ENCODE data around the gene SLC39A10.

Gene SLC39A10

GRCh38 chr2:195709901-195710806 is 53.1 kb downstream of the SLC39A10 start:
- DNase-seq = no peak
- no peaks in the 10 kb centered on the region for H3K27me3 ChIP-seq (replicated peaks; ENCODE audit: control insufficient read depth, insufficient read depth, low read length, poor library complexity, severe bottlenecking)

GRCh38 chr2:195711478-195711877 is 54.5 kb downstream of the SLC39A10 start:
- DNase-seq = no peak
- H3K36me3 ChIP-seq (ENCODE audit: control insufficient read depth, insufficient read depth, low read length) = peaks cover 30% of the 10 kb centered on the region

More at GRCh38 chr2:195709901-195710806, 53.1 kb downstream of the SLC39A10 start:
- H3K4me1 ChIP-seq (ENCODE audit: control insufficient read depth, insufficient read depth, low read length, poor library complexity, severe bottlenecking) = no peaks in the 10 kb centered on the region
- H3K36me3 ChIP-seq (ENCODE audit: control insufficient read depth, insufficient read depth, low read length) = peaks cover 24% of the 10 kb centered on the region
- no peaks in the 10 kb centered on the region for H3K9me3 ChIP-seq (ENCODE audit: control insufficient read depth, low read length)
- H3K27ac ChIP-seq (ENCODE audit: insufficient read depth, low read length, poor library complexity, severe bottlenecking) = no peak overlapping the region
- H3K4me3 ChIP-seq (ENCODE audit: insufficient read depth, low read depth, low read length, poor library complexity, severe bottlenecking) = no peak overlapping the region

DNA sequence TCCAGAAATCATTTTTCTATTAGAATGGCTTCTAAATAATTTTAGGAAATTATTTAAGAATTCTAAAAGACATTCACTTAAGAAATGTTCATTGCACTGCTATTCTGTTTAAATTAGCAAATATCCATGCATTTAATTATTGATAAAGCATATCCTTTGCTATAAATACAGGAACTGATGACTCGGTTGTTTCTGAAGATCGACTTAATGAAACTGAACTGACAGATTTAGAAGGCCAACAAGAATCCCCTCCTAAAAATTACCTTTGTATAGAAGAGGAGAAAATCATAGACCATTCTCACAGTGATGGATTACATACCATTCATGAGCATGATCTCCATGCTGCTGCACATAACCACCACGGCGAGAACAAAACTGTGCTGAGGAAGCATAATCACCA is 59.4 kb downstream of the SLC39A10 start:
- H3K27me3 ChIP-seq (replicated peaks; ENCODE audit: control insufficient read depth, insufficient read depth, low read length, poor library complexity, severe bottlenecking) = no peaks in the 10 kb centered on the region
- H3K4me3 ChIP-seq (ENCODE audit: insufficient read depth, low read depth, low read length, poor library complexity, severe bottlenecking) = no peak overlapping the region
- DNase-seq = no peak
- no peaks in the 10 kb centered on the region for H3K4me1 ChIP-seq (ENCODE audit: control insufficient read depth, insufficient read depth, low read length, poor library complexity, severe bottlenecking)
- H3K36me3 ChIP-seq (ENCODE audit: control insufficient read depth, insufficient read depth, low read length) = peaks cover 33% of the 10 kb centered on the region
- no peaks in the 10 kb centered on the region for H3K9me3 ChIP-seq (ENCODE audit: control insufficient read depth, low read length)
- no peak overlapping the region for H3K27ac ChIP-seq (ENCODE audit: insufficient read depth, low read length, poor library complexity, severe bottlenecking)

More at GRCh38 chr2:195711478-195711877, 54.5 kb downstream of the SLC39A10 start:
- Histone ChIP-seq H3K4me1 (ENCODE audit: control insufficient read depth, insufficient read depth, low read length, poor library complexity, severe bottlenecking) (no peaks in the 10 kb centered on the region), H3K9me3 (ENCODE audit: control insufficient read depth, low read length) (no peaks in the 10 kb centered on the region), H3K27me3 (replicated peaks; ENCODE audit: control insufficient read depth, insufficient read depth, low read length, poor library complexity, severe bottlenecking) (no peaks in the 10 kb centered on the region), H3K4me3 (ENCODE audit: insufficient read depth, low read depth, low read length, poor library complexity, severe bottlenecking) (no peak overlapping the region), H3K27ac (ENCODE audit: insufficient read depth, low read length, poor library complexity, severe bottlenecking) (no peak overlapping the region)

DNA sequence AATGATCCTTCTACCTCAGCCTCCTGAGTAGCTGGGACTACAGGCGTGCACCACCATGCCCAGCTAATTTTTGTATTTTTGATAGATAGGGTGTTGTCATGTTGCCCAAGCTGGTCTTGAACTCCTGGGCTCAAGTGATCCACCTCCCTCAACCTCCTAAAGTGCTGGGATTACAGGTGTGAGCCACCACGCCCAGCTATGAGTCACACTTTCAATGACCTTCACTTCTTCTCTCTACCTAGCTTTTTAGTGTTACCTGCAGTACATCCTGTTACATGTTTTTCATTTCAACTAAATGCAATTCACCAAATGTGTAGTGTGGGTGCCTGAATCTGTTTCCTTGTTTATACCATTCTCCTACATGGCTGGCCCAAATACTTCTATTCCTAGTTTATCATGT is 64.0 kb downstream of the SLC39A10 start:
- Histone ChIP-seq H3K27me3 (replicated peaks; ENCODE audit: control insufficient read depth, insufficient read depth, low read length, poor library complexity, severe bottlenecking) (no peaks in the 10 kb centered on the region), H3K36me3 (ENCODE audit: control insufficient read depth, insufficient read depth, low read length) (peaks cover 24% of the 10 kb centered on the region), H3K9me3 (ENCODE audit: control insufficient read depth, low read length) (no peaks in the 10 kb centered on the region), H3K4me1 (ENCODE audit: control insufficient read depth, insufficient read depth, low read length, poor library complexity, severe bottlenecking) (no peaks in the 10 kb centered on the region), H3K4me3 (ENCODE audit: insufficient read depth, low read depth, low read length, poor library complexity, severe bottlenecking) (no peak overlapping the region), H3K27ac (ENCODE audit: insufficient read depth, low read length, poor library complexity, severe bottlenecking) (no peak overlapping the region)
- DNase-seq = no peak

GRCh38 chr2:195722075-195722474 is 65.0 kb downstream of the SLC39A10 start:
- Histone ChIP-seq H3K4me3 (ENCODE audit: insufficient read depth, low read depth, low read length, poor library complexity, severe bottlenecking) (no peak overlapping the region), H3K36me3 (ENCODE audit: control insufficient read depth, insufficient read depth, low read length) (peaks cover 14% of the 10 kb centered on the region), H3K27ac (ENCODE audit: insufficient read depth, low read length, poor library complexity, severe bottlenecking) (no peak overlapping the region), H3K9me3 (ENCODE audit: control insufficient read depth, low read length) (no peaks in the 10 kb centered on the region), H3K27me3 (replicated peaks; ENCODE audit: control insufficient read depth, insufficient read depth, low read length, poor library complexity, severe bottlenecking) (no peaks in the 10 kb centered on the region), H3K4me1 (ENCODE audit: control insufficient read depth, insufficient read depth, low read length, poor library complexity, severe bottlenecking) (no peaks in the 10 kb centered on the region)
- DNase-seq = no peak

DNA sequence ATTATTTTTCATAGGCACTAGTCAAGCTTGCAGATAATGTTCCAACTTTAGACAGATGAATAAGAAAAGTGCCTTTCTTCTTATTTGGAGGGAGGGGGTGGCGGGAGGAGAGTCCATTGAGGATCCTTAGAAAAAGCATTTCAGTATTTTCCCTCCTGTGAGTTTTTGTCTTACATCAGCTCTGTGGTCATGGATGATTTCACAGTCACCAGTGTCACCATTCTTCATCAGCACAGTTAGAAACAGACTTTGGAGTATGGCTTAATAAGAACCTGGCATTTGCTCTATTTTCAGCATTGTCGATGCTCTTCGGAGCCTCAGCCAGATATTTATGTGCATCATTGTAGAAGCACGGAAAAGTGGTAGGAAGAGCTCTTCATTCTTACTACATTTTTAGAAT is 70.1 kb downstream of the SLC39A10 start:
- Histone ChIP-seq H3K36me3 (ENCODE audit: control insufficient read depth, insufficient read depth, low read length) (peaks cover 27% of the 10 kb centered on the region), H3K27me3 (replicated peaks; ENCODE audit: control insufficient read depth, insufficient read depth, low read length, poor library complexity, severe bottlenecking) (no peaks in the 10 kb centered on the region), H3K27ac (ENCODE audit: insufficient read depth, low read length, poor library complexity, severe bottlenecking) (no peak overlapping the region), H3K4me1 (ENCODE audit: control insufficient read depth, insufficient read depth, low read length, poor library complexity, severe bottlenecking) (no peaks in the 10 kb centered on the region), H3K9me3 (ENCODE audit: control insufficient read depth, low read length) (no peaks in the 10 kb centered on the region), H3K4me3 (ENCODE audit: insufficient read depth, low read depth, low read length, poor library complexity, severe bottlenecking) (no peak overlapping the region)
- DNase-seq = no peak

DNA sequence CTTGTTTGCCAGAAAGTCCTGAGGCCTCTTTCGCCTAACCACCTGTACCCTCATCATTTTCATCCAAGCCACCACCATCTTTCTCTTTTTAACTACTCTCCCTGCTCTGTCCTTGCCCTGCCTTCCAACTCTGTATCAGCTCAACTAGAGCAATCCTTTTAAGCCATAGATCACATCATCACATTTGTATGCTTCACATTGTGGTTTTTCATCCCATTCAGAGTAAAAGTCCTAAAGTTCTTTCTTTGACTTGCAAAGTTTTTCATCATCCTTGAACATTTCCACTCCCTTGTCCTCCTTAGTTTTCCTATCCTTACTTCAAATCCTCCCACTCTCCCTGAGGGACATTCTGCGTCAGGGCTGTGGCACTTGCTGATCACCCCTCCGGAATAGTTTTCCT is 73.9 kb downstream of the SLC39A10 start:
- Histone ChIP-seq H3K4me1 (ENCODE audit: control insufficient read depth, insufficient read depth, low read length, poor library complexity, severe bottlenecking) (no peaks in the 10 kb centered on the region), H3K9me3 (ENCODE audit: control insufficient read depth, low read length) (no peaks in the 10 kb centered on the region), H3K27ac (ENCODE audit: insufficient read depth, low read length, poor library complexity, severe bottlenecking) (no peak overlapping the region), H3K27me3 (replicated peaks; ENCODE audit: control insufficient read depth, insufficient read depth, low read length, poor library complexity, severe bottlenecking) (no peaks in the 10 kb centered on the region), H3K36me3 (ENCODE audit: control insufficient read depth, insufficient read depth, low read length) (peaks cover 22% of the 10 kb centered on the region), H3K4me3 (ENCODE audit: insufficient read depth, low read depth, low read length, poor library complexity, severe bottlenecking) (no peak overlapping the region)
- DNase-seq = no peak

GRCh38 chr2:195732574-195732973 is 75.5 kb downstream of the SLC39A10 start:
- no peaks in the 10 kb centered on the region for H3K9me3 ChIP-seq (ENCODE audit: control insufficient read depth, low read length)
- no peaks in the 10 kb centered on the region for H3K27me3 ChIP-seq (replicated peaks; ENCODE audit: control insufficient read depth, insufficient read depth, low read length, poor library complexity, severe bottlenecking)
- DNase-seq = no peak
- peaks cover 28% of the 10 kb centered on the region for H3K36me3 ChIP-seq (ENCODE audit: control insufficient read depth, insufficient read depth, low read length)
- no peak overlapping the region for H3K27ac ChIP-seq (ENCODE audit: insufficient read depth, low read length, poor library complexity, severe bottlenecking)
- H3K4me3 ChIP-seq (ENCODE audit: insufficient read depth, low read depth, low read length, poor library complexity, severe bottlenecking) = no peak overlapping the region
- no peaks in the 10 kb centered on the region for H3K4me1 ChIP-seq (ENCODE audit: control insufficient read depth, insufficient read depth, low read length, poor library complexity, severe bottlenecking)

DNA sequence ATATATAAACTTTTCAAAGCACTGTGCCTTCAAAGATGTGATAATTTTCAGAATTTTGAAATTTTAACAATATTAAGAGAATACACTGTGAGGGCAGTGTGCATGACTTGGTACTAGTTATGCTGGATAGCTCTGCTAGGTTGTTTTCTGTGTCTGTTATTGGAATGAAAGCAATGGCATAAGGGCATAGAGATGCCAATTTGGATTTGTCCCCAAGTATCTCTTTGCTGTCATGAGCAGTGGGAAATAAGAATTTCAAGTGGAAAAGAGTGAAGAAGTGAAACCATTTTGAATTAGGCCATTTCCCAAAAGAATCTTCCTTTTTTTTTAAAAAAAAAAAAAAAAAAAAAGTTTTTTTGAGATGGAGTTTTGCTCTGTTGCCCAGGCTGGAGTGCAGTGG is 76.8 kb downstream of the SLC39A10 start:
- H3K27ac ChIP-seq (ENCODE audit: insufficient read depth, low read length, poor library complexity, severe bottlenecking) = no peak overlapping the region
- no peaks in the 10 kb centered on the region for H3K9me3 ChIP-seq (ENCODE audit: control insufficient read depth, low read length)
- H3K4me3 ChIP-seq (ENCODE audit: insufficient read depth, low read depth, low read length, poor library complexity, severe bottlenecking) = no peak overlapping the region
- no peak for DNase-seq
- H3K4me1 ChIP-seq (ENCODE audit: control insufficient read depth, insufficient read depth, low read length, poor library complexity, severe bottlenecking) = no peaks in the 10 kb centered on the region
- H3K27me3 ChIP-seq (replicated peaks; ENCODE audit: control insufficient read depth, insufficient read depth, low read length, poor library complexity, severe bottlenecking) = no peaks in the 10 kb centered on the region
- H3K36me3 ChIP-seq (ENCODE audit: control insufficient read depth, insufficient read depth, low read length) = peaks cover 28% of the 10 kb centered on the region

DNA sequence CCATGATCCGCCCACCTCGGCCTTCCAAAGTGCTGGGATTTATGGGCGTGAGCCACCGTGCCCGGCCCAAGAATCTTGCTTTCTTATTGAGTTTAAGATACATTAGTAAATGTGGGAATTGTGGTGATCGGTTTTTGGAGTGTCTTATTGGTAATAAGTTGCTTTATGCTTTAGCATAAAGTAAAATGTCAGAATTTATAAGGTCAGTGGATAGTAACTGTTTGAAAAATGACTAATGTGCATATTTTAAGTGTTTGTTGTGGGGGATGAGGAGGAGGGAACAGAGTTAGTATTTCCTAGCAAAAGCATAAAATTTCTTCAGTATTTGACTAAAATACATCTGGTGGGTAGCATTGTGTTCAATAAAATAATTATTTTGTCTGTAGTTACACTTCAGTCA is 77.4 kb downstream of the SLC39A10 start:
- H3K4me3 ChIP-seq (ENCODE audit: insufficient read depth, low read depth, low read length, poor library complexity, severe bottlenecking) = no peak overlapping the region
- no peak for DNase-seq
- no peaks in the 10 kb centered on the region for H3K4me1 ChIP-seq (ENCODE audit: control insufficient read depth, insufficient read depth, low read length, poor library complexity, severe bottlenecking)
- H3K27ac ChIP-seq (ENCODE audit: insufficient read depth, low read length, poor library complexity, severe bottlenecking) = no peak overlapping the region
- no peaks in the 10 kb centered on the region for H3K9me3 ChIP-seq (ENCODE audit: control insufficient read depth, low read length)
- peaks cover 27% of the 10 kb centered on the region for H3K36me3 ChIP-seq (ENCODE audit: control insufficient read depth, insufficient read depth, low read length)
- H3K27me3 ChIP-seq (replicated peaks; ENCODE audit: control insufficient read depth, insufficient read depth, low read length, poor library complexity, severe bottlenecking) = no peaks in the 10 kb centered on the region
